HG02885 (cell line): ENCODE results near the gene FAM107B.

Experiments used
- ATAC-seq: cut with Tn5 transposase; IDR thresholded peaks from one replicate; pipeline ENCODE4 v1.9.1; 2021; ENCODE audit warnings: mild to moderate bottlenecking; ENCODE audit not compliant: unreplicated experiment, poor library complexity

The FAM107B gene

DNA sequence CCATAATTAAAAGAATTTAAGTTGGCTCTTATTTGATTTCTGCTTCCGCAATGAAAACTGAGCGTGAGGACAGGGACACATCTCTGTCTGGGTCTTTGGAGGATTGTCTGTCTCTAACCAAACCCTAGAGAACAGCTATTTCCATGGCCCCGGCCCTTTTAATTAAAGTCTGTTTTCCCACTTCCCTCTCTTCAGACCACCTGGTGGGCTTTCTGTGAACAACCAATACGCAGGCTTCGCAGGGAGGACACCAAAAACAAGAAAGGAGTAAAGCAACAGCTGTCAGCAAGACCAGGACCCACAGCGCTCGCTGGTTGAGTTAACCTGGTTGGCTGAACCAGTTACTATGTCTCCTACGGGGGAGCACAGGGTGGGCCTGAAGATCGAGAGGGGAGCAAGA lies 226.9 kb downstream of the FAM107B start:
- no peak for ATAC-seq

DNA sequence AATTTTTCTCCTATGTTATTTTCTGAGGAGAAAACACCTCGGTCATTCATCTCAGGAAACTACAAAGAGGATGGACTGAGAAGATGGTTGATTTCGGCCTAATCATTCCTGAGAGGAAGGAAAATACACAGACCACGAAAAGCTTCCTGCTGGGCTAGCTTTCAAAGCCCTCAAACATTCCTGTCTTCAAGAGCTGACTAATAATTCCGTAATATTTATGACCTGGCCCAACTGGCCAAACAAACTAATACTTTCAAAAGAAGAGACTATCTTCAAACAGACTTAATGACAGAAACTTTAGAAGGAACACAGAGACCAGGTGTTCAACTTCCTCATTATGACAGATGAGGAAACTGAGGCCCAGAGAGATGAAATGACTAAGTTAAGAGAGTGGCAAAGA lies 228.9 kb downstream of the FAM107B start:
- no peak for ATAC-seq

DNA sequence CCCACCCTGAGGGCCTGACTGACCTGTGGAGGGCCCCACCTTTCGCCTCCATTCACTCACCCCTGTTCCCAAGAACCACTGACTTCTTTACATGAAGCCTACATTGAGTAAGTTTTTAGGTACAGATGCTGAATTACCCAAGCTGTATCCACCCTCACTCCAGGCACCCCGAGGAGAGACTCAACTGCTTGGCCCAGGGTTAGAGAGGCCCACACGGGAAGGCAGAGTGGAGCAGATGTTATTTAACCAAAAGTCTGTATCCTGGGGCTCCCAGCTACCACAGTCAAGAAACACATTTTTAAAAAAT lies 230.8 kb downstream of the FAM107B start:
- ATAC-seq, result no peak

GRCh38 chr10:14543046-14543903 lies 231.4 kb downstream of the FAM107B start:
- ATAC-seq, result peak; percentile 57

GRCh38 chr10:14541379-14541778 lies 233.3 kb downstream of the FAM107B start:
- ATAC-seq, result no peak

DNA sequence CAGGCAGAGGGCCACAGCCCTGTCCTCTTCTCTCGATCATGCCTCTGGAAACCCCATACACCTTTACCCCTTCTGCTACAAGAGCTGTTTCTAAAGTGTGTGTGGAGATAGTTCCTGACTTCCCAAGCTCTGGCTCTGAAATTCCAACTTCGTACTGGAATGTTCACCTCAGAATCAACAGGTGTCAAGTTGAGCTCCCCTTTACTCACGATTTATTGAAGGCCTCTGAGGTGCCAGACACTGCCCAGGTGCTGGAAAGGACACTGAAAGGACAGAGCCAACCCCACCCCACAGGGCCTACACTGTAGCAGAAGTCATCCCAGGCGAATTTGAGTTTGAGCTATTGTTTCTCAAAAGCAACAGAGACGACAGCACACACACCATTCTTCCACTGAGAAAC lies 234.1 kb downstream of the FAM107B start:
- no peak for ATAC-seq

- ATAC-seq, result no peak
Measured at GRCh38 chr10:14540062-14540461, 234.6 kb downstream of the FAM107B start.

DNA sequence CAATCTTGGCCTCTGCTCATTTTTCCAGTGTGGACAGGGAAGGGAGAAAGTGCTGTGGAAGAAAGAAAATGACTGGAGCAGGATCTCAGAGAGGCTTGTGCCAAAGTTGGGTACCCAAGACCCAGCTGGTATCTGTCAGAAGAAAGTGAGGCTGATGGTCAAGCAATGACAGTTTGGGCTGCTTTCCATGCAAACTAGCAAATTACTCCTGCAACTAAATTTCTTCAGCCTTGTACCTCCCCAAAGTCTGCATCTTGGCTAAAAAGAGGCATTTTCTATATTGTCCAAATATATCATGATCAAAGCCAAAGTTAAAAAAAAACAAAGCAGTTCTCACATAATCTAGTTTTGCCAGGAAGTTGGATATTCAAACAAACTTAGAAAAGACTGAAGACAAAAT lies 235.5 kb downstream of the FAM107B start:
- ATAC-seq, result no peak

GRCh38 chr10:14536241-14537213 lies 238.2 kb downstream of the FAM107B start:
- no peak for ATAC-seq

- no peak for ATAC-seq
Measured at GRCh38 chr10:14535457-14536130, 239.1 kb downstream of the FAM107B start.

- no peak for ATAC-seq
Measured at GRCh38 chr10:14534152-14534551, 240.5 kb downstream of the FAM107B start.

- no peak for ATAC-seq
Measured at GRCh38 chr10:14533295-14533694, 241.4 kb downstream of the FAM107B start.

GRCh38 chr10:14532473-14533251 lies 242.0 kb downstream of the FAM107B start:
- no peak for ATAC-seq

GRCh38 chr10:14531974-14532373 lies 242.7 kb downstream of the FAM107B start:
- no peak for ATAC-seq

DNA sequence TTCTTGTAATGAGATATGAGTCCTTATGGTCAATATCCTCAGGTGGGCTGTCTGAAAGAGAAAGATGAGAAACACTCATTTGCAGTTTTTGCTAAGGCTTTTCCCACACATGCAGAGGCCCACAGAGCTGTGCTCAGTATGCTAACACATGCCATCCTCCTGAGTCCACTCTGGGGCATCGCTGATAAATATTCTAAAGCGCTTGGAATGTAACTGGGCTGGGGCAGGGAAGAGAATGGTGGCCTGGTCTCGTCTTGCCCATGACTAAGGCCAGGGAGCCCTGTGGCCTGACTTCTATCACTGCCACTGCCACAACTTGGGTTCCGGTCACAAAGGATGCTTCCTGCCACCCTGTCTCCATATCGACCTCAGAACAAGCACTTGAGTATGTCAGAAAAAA lies 244.2 kb downstream of the FAM107B start:
- no peak for ATAC-seq

DNA sequence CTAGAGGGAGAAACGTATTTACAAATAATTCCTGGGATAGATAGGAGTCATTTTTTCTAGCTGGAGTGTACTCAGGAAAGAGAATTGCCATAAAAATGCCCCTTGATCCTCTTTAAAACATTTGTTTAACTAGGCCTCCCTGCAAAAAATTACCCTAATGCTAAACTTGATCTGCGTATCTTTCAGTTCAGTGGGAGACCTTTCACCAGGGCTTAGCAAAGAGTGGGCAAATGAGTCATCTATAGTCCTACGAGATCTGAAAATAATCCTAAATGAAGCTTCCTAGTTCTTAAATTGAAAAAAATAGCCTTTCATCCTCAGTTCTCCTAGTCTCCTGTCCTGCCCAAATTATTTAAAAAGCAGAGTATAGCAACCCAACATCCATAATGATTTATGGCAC lies 245.3 kb downstream of the FAM107B start:
- ATAC-seq, result no peak

GRCh38 chr10:14528450-14528849 lies 246.2 kb downstream of the FAM107B start:
- ATAC-seq, result no peak

DNA sequence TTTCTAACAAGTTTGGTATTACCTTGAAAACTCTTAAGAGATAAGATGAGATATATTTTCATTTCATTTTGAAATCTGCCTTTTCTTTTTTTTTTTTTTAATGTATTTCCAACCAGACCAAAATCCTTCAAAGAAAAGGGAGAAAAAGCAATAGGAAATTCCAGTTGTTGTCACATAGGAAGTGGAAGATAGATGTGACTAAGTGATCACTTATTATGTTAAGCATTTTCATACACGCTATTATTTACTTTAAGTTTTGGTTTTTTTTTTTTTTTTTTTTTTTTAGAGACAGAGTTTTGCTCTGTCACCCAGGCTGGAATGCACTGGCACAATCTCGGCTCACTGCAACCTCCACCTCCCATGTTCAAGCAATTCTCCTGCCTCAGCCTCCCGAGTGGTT lies 246.8 kb downstream of the FAM107B start:
- ATAC-seq, result no peak

GRCh38 chr10:14527134-14527844 lies 247.4 kb downstream of the FAM107B start:
- no peak for ATAC-seq
